DOHH2 (cell line): ENCODE measurements around the gene KPNA2.
"Not testable (repeated sequence)": the region's sequence is repeated elsewhere in the genome, so short reads cannot be mapped to it uniquely, and the experiment has no call there.

Experiments
- H3F3A ChIP-seq: fragments of 200-600 bp; sonication (generic), shearing (Covaris generic); 2 replicates; pipeline ENCODE4 v1.6.0; 2016; ENCODE audit warnings: antibody characterized with exemption, mild to moderate bottlenecking; ENCODE audit not compliant: control insufficient read depth, insufficient read depth
- H3K27ac ChIP-seq: fragments of 200-600 bp; sonication (generic); 2 replicates; pipeline ENCODE4 v1.5.1; 2014; ENCODE audit warnings: low read depth, mild to moderate bottlenecking, low read length, moderate library complexity
- H3K27me3 ChIP-seq: fragments of 200-600 bp; sonication (generic); 2 replicates; pipeline ENCODE4 v1.6.1; 2014; ENCODE audit warnings: mild to moderate bottlenecking, low read length, mixed read lengths; ENCODE audit not compliant: control insufficient read depth
- H3K36me3 ChIP-seq: fragments of 200-600 bp; sonication (generic); 2 replicates; pipeline ENCODE4 v1.6.1; 2014; ENCODE audit warnings: mild to moderate bottlenecking, low read length, moderate library complexity, mixed read lengths; ENCODE audit not compliant: control insufficient read depth
- H3K4me1 ChIP-seq: fragments of 200-600 bp; sonication (generic); 2 replicates; pipeline ENCODE4 v1.6.1; 2014; ENCODE audit warnings: mild to moderate bottlenecking, low read length, mixed read lengths; ENCODE audit not compliant: control insufficient read depth
- H3K4me2 ChIP-seq: fragments of 200-600 bp; sonication (generic); 2 replicates; pipeline ENCODE4 v1.6.0; 2014; ENCODE audit warnings: mild to moderate bottlenecking, low read length, moderate library complexity
- H3K4me3 ChIP-seq: fragments of 200-600 bp; sonication (generic); 2 replicates; pipeline ENCODE4 v1.5.1; 2014; ENCODE audit warnings: mild to moderate bottlenecking, low read length, mixed read lengths
- H3K79me2 ChIP-seq: fragments of 200-600 bp; sonication (generic); 2 replicates; pipeline ENCODE4 v1.6.1; 2014; ENCODE audit warnings: mild to moderate bottlenecking, low read length, mixed read lengths; ENCODE audit not compliant: control insufficient read depth
- H3K9me2 ChIP-seq: fragments of 200-600 bp; sonication (generic); replicated peaks from 2 replicates; pipeline ENCODE4 v1.6.1; 2014; ENCODE audit warnings: mild to moderate bottlenecking, low read length, mixed read lengths; ENCODE audit not compliant: control insufficient read depth
- H3K9me3 ChIP-seq: fragments of 200-600 bp; sonication (generic); 2 replicates; pipeline ENCODE4 v1.6.1; 2014; ENCODE audit warnings: antibody characterized with exemption, low read length, mixed read lengths; ENCODE audit not compliant: control insufficient read depth, insufficient read depth
- H4K20me1 ChIP-seq: fragments of 200-600 bp; sonication (generic); 2 replicates; pipeline ENCODE4 v1.6.0; 2014; ENCODE audit warnings: low read depth, mild to moderate bottlenecking, antibody characterized with exemption, low read length, moderate library complexity; ENCODE audit not compliant: control insufficient read depth, insufficient read depth
- CTCF ChIP-seq: fragments of 200-600 bp; sonication (generic); IDR thresholded peaks from one replicate; pipeline ENCODE4 v1.5.1; 2014; ENCODE audit warnings: antibody characterized with exemption, mild to moderate bottlenecking, low read depth, low read length; ENCODE audit not compliant: poor library complexity, severe bottlenecking
- EZH2phosphoT487 ChIP-seq: fragments of 200-600 bp; sonication (generic); IDR thresholded peaks from 2 replicates; pipeline ENCODE4 v1.6.1; 2017; ENCODE audit warnings: borderline replicate concordance, mild to moderate bottlenecking, antibody characterized with exemption, low read length, moderate library complexity, mixed read lengths

The KPNA2 gene

GRCh38 chr17:68048996-68049395 lies 13.5 kb downstream of the KPNA2 start:
- Histone ChIP-seq H3K4me3 (no peak overlapping the region), H3K4me2 (no peak overlapping the region), H3F3A (peaks cover 44% of the 10 kb centered on the region), H4K20me1 (no peaks in the 10 kb centered on the region), H3K9me2 (no peaks in the 10 kb centered on the region), H3K36me3 (peaks cover 40% of the 10 kb centered on the region), H3K79me2 (no peaks in the 10 kb centered on the region), H3K4me1 (peaks cover 6% of the 10 kb centered on the region), H3K27ac (no peak overlapping the region), H3K27me3 (no peaks in the 10 kb centered on the region), H3K9me3 (no peaks in the 10 kb centered on the region)
- no peak for TF ChIP-seq CTCF
- no peak for TF ChIP-seq EZH2phosphoT487

DNA sequence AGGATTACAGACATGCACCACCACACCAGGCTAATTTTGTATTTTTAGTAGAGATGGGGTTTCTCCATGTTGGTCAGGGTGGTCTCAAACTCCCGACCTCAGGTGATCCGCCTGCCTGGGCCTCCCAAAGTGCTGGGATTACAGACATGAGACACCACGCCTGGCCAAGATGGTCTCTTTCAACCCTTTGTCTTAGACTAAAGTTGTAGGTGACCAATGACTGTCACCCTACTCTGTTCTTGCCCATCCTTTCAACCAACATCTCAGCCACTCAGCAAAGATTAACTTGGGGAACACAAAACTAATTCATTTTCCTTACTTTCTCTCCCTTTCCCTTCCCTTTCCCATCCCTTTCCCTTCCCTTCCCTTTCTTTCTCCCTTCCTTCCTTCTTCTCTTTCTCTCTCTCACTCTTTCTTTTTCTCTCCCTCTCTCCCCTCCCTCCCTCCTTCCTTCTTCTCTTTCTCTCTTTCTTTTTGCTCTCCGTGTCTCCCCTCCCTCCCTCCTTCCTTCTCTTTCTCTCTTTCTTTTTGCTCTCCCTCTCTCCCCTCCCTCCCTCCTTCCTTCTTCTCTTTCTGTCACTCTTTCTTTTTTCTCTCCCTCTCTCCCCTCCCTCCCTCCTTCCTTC lies 14.4 kb downstream of the KPNA2 start:
- H3K79me2 ChIP-seq, H3K9me2 ChIP-seq, H3K27ac ChIP-seq, H3K27me3 ChIP-seq, H3K9me3 ChIP-seq, H3K4me3 ChIP-seq, H3K4me1 ChIP-seq, H3K4me2 ChIP-seq, H4K20me1 ChIP-seq: not testable (repeated sequence)
- Histone ChIP-seq H3F3A (peaks cover 42% of the 10 kb centered on the region), H3K36me3 (peaks cover 31% of the 10 kb centered on the region)

DNA sequence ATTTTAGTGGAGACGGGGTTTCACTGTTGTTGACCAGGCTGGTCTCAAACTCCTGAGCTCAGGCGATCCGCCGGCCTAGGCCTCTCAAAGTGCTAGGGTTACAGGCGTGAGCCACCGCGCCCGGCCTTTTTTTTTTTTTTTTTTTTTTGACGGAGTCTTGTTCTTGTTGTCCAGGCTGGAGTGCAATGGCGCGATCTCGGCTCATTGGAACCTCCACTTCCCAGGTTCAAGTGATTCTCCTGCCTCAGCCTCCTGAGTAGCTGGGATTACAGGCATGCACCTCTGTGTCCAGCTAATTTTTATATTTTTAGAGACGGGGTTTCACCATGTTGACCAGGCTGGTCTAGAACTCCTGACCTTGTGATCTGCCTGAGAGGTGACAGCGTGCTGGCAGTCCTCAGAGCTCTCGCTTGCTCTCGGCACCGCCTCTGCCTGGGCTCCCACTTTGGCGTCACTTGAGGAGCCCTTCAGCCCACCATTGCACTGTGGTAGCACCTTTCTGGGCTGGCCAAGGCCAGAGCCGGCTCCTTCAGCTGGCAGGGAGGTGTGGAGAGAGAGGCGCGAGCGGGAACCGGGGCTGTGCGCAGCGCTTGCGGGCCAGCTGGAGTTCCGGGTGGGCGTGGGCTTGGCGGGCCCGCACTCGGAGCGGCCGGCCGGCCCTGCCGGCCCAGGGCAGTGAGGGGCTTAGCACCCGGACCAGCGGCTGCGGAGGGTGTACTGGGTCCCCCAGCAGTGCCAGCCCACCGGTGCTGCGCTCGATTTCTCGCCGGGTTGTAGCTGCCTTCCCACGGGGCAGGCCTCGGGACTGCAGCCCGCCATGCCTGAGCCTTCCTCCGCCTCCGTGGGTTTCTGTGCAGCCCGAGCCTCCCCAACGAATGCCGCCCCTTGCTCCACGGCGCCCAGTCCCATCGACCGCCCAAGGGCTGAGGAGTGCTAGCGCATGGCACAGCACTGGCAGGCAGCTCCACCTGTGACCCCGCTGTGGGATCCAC lies 16.1 kb downstream of the KPNA2 start:
- not testable (repeated sequence) for H3K27me3 ChIP-seq, H3K9me2 ChIP-seq, H3K79me2 ChIP-seq, H4K20me1 ChIP-seq, H3K4me1 ChIP-seq, H3K4me2 ChIP-seq, H3K27ac ChIP-seq, H3K4me3 ChIP-seq, H3K9me3 ChIP-seq
- Histone ChIP-seq H3F3A (peaks cover 27% of the 10 kb centered on the region), H3K36me3 (peaks cover 14% of the 10 kb centered on the region)

DNA sequence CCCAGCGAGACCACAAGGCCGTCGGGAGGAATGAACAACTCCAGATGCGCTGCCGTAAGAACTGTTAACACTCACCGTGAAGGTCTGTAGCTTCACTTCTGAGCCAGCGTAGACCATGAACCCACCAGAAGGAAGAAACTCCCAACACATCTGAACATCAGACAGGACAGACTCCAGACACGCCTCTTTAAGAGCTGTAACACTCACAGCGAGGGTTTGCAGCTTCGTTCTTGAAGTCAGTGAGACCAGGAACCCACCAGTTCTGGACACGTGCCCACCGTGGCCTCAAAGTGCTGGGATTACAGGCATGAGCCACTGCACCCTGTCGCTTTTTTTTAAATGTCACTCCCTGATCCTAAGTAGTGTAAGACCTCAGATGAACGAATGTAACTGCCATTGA lies 17.3 kb downstream of the KPNA2 start:
- Histone ChIP-seq H4K20me1 (no peaks in the 10 kb centered on the region), H3K9me2 (no peaks in the 10 kb centered on the region), H3F3A (peaks cover 15% of the 10 kb centered on the region), H3K27ac (no peak overlapping the region), H3K4me1 (peaks cover 10% of the 10 kb centered on the region), H3K27me3 (no peaks in the 10 kb centered on the region), H3K9me3 (no peaks in the 10 kb centered on the region), H3K4me3 (no peak overlapping the region), H3K4me2 (no peak overlapping the region), H3K36me3 (peaks cover 2% of the 10 kb centered on the region), H3K79me2 (no peaks in the 10 kb centered on the region)
- no peak for TF ChIP-seq EZH2phosphoT487
- no peak for TF ChIP-seq CTCF
